Fibroblast of the aortic adventitia (primary cell): ENCODE data around the gene PDZD11. TPM values are rescaled to one million over a fixed set of nuclear protein-coding genes. Genes with fewer than 3 reads are reported as not detected.
"Not testable (repeated sequence)": the region's sequence is repeated elsewhere in the genome, so short reads cannot be mapped to it uniquely, and the experiment has no call there.

Experiments used
- DNase-seq: peaks from one replicate; pipeline ENCODE4 v3.0.0-alpha.2; 2010; ENCODE audit warnings: low read depth
- H3K4me3 ChIP-seq: 2 replicates; pipeline ENCODE4 v1.5.1; 2011; ENCODE audit warnings: low read depth, mild to moderate bottlenecking, control low read depth, low read length, moderate library complexity
- CTCF ChIP-seq: IDR thresholded peaks from 2 replicates; pipeline ENCODE4 v1.5.1; 2011; ENCODE audit warnings: mild to moderate bottlenecking, low read length, control low read depth, inconsistent platforms; ENCODE audit not compliant: insufficient read depth
- total RNA-seq: library from RNA; depleted of rRNA; stranded (reverse); fragments of >200 nt; gene quantifications from 2 replicates; pipeline ENCODE4 v1.2.3, GENCODE V29; 2012; ENCODE audit warnings: low replicate concordance

Gene PDZD11
- total RNA-seq: 27.0 and 68.0 TPM in 2 replicates

- peak; percentile 72 for DNase-seq
- peak within 1 kb of the TSS; percentile 85 for H3K4me3 ChIP-seq
- no peak for TF ChIP-seq CTCF
These were observed at the start of gene PDZD11, which contains the start of gene KIF4A for GRCh38 chrX:70289793-70290770. TSS of gene PDZD11 (minus strand) at chrX:70289927. CDS start at chrX:70289341, 586 bp downstream. TSS of gene KIF4A (plus strand) at chrX:70290104. CDS start at chrX:70290459, 355 bp downstream.

GRCh38 chrX:70338290-70338689 is 48.6 kb upstream of the PDZD11 start:
- no peak for DNase-seq
- TF ChIP-seq CTCF: no peak
- no peak overlapping the region for H3K4me3 ChIP-seq

- TF ChIP-seq CTCF: no peak
- H3K4me3 ChIP-seq: no peak overlapping the region
- DNase-seq: no peak
These were observed 47.0 kb upstream of the PDZD11 start for GRCh38 chrX:70336767-70337166.

- TF ChIP-seq CTCF: peak; percentile 35
- no peak overlapping the region for H3K4me3 ChIP-seq
- DNase-seq: no peak
These were observed 42.9 kb upstream of the PDZD11 start for GRCh38 chrX:70332600-70332999.

GRCh38 chrX:70331161-70331560 is 41.4 kb upstream of the PDZD11 start:
- peak; percentile 62 for DNase-seq
- H3K4me3 ChIP-seq: no peak overlapping the region
- no peak for TF ChIP-seq CTCF

GRCh38 chrX:70324326-70324725 is 34.6 kb upstream of the PDZD11 start:
- H3K4me3 ChIP-seq: no peak overlapping the region
- no peak for DNase-seq
- no peak for TF ChIP-seq CTCF

- H3K4me3 ChIP-seq, DNase-seq: not testable (repeated sequence)
These were observed 33.9 kb upstream of the PDZD11 start for GRCh38 chrX:70323628-70324027.
